Fibroblast of pulmonary artery (primary cell): ENCODE data around the gene ASXL3.
A peak's percentile ranks its signal among the peaks of the same experiment; 100 is the strongest.

ENCODE experiments used
- DNase-seq: peaks from one replicate; pipeline ENCODE4 v3.0.0-alpha.2; 2010; ENCODE audit warnings: low read depth
- H3K4me3 ChIP-seq: replicated peaks from 2 replicates; pipeline ENCODE4 v1.5.1; 2011; ENCODE audit warnings: low read depth, mild to moderate bottlenecking, control low read depth, low read length, moderate library complexity
- TF ChIP-seq, protein P1 (sequence below): IDR thresholded peaks from 2 replicates; pipeline ENCODE4 v1.5.1; 2011; ENCODE audit warnings: mild to moderate bottlenecking, control low read depth, low read length, inconsistent platforms; ENCODE audit errors: missing control alignments

ASXL3 gene

DNA sequence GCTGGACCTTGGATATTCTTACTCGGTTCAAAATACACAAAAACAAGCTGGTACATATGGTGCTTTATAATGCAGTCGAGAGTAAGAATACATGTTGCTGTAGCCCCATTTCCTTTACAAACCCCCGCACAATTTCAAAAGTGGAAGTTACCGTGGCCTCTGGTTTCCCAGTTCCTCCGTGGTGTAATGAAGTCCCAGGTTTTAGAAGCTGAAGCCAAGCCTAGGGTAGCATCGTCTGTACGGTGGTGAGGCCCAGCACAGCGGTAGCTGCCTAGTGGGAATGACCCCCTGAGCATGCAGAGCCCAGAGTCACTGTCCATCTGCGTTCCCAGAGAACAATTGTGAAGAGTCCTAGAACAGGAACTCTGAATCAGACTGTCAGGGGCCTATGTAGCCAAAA lies 171.8 kb downstream of the ASXL3 start:
- H3K4me3 ChIP-seq = no peak overlapping the region
- TF ChIP-seq, protein P1, sequence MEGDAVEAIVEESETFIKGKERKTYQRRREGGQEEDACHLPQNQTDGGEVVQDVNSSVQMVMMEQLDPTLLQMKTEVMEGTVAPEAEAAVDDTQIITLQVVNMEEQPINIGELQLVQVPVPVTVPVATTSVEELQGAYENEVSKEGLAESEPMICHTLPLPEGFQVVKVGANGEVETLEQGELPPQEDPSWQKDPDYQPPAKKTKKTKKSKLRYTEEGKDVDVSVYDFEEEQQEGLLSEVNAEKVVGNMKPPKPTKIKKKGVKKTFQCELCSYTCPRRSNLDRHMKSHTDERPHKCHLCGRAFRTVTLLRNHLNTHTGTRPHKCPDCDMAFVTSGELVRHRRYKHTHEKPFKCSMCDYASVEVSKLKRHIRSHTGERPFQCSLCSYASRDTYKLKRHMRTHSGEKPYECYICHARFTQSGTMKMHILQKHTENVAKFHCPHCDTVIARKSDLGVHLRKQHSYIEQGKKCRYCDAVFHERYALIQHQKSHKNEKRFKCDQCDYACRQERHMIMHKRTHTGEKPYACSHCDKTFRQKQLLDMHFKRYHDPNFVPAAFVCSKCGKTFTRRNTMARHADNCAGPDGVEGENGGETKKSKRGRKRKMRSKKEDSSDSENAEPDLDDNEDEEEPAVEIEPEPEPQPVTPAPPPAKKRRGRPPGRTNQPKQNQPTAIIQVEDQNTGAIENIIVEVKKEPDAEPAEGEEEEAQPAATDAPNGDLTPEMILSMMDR = no peak
- no peak for DNase-seq

DNA sequence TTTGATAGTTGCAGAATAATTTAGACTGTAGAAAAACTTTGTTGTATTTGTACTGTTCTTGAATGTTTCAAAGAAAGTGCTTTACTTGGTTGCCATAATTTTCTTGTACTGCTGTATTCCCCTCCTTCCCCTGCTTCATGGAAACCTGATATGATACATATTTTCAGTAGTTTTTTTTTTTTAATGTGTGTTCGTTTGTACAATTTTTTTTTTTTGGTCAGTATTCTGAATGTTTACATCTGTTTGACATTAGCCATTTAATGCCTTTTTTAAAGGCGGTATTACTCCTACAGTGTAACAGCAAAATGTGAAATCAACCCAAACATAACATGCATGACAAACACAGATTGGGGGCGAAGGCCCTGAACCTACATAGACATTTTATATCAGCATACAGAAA lies 172.3 kb downstream of the ASXL3 start:
- TF ChIP-seq, protein P1 = no peak
- DNase-seq = no peak
- H3K4me3 ChIP-seq = no peak overlapping the region

DNA sequence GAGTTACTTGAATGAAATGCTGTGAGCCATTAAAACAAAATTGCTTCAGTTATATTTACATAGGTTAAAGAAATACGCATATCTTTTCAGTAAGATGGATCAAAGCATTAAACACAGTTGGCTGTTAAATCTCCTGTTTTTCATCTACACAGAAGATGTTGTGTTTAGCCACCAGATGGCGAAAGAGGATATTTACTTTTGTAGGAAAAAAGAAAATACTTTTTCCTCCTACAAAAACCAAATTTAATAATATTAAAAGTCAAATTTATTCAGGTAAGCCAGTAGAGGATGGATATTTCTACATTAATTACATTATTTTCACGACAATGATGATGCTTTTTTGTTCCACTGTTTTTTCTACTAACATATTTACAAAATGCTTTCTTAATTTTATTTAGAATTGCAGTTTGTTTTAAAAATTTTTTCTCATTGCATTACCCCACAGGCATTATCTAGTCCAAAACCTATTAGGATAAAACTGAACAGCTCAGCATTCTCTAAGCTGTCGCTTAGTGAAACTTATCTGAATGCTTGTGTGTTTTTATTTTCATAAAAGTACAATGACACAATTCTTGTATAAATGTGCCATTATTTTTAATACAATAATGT lies 173.7 kb downstream of the ASXL3 start:
- no peak overlapping the region for H3K4me3 ChIP-seq
- peak; percentile 43 for DNase-seq

DNA sequence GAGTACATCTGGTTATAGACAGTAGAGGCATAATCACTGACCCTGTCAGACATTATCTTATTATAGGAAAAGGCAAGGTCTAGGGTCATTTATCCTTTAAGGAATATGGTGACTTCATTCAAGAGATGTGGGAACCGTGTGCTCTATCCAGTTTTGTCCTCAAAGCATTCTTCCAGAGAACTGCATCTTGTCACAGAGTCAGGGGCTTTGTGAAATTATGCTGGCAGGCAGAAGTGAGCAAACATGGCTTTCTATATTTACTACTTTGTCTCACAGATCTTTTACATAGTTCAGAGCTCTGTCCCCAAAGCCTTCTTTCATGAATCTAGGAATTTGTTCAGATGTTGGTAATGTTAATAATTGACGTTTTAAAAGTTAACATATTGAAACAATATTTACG lies 177.4 kb downstream of the ASXL3 start:
- TF ChIP-seq, protein P1 = no peak
- no peak overlapping the region for H3K4me3 ChIP-seq
- DNase-seq = no peak

More for the DNA sequence above, 173.7 kb downstream of the ASXL3 start:
- TF ChIP-seq, protein P1 = peak; percentile 64

DNA sequence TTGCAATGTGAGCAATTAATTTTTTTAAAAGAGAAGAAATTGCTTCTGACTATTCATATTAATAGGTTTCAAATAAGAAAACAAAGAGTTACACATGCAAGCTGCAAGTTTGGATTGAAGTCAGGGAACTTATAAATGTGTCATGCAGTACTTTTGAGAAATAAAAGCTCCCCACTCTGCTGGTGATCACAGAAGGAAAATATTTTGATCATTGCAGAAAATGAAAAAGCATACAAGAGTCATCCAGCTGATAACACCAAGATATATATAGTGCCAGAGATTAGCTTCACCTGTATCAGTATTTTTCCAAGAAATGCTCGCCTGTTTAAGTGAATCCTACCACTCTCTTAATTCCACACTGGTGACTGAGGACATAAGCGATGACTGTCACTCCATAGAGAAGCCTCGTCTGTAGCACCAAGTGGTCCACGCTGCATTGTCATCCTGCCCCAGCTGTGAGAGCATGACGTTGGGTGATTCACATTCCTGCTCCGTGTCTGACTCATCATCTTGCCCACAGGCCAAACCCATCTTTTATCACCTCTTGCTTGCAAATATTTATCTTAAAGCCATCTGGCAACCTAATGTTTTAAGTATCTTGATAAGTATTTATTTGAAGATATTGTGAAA lies 178.0 kb downstream of the ASXL3 start:
- H3K4me3 ChIP-seq = no peak overlapping the region
- DNase-seq = peak; percentile 27
- TF ChIP-seq, protein P1 = no peak

DNA sequence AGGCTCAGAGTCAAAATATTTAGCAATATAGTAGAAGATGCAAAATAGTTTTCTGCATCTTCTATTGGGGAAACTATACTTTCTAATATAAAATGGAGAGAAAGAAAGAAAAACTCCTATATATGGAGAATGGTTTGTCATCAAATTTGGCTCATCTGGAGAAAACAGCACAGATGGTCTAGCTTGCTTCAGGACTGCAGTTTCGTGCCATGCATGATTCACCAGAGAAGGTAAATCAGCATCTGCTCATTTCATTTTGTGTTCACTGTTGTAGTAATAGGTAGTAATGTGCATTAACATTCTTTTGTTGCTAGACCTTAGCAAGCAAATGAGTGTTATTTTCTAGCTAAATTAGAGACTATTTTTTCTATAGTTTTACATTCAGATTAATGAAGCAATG lies 179.0 kb downstream of the ASXL3 start:
- TF ChIP-seq, protein P1 = no peak
- DNase-seq = no peak
- no peak overlapping the region for H3K4me3 ChIP-seq

DNA sequence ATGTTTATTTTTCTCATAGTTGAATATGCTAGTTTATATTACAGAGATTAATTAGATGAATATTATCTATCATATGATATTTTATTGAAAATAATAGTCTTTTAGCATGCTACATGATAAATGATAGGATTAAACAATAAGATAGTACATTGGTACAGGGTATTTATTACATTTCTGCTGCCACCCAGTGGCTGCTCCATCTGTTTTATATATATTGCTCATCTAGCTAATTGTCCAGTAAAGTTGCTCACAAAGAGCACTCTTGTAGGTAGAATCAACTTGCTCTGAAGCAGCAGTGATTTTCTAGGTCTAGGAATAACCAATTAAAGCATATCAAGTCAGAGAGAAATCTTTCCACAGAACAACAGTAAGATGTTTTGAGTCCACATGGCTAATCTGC lies 183.3 kb downstream of the ASXL3 start:
- TF ChIP-seq, protein P1 = peak; percentile 43
- H3K4me3 ChIP-seq = no peak overlapping the region
- DNase-seq = peak; percentile 37
